ENCODE data around the gene GTF2IRD1.
A peak's percentile ranks its signal among the peaks of the same experiment; 100 is the strongest.
"Not testable (repeated sequence)": the region's sequence is repeated elsewhere in the genome, so short reads cannot be mapped to it uniquely, and the experiment has no call there.

Gene GTF2IRD1

DNA sequence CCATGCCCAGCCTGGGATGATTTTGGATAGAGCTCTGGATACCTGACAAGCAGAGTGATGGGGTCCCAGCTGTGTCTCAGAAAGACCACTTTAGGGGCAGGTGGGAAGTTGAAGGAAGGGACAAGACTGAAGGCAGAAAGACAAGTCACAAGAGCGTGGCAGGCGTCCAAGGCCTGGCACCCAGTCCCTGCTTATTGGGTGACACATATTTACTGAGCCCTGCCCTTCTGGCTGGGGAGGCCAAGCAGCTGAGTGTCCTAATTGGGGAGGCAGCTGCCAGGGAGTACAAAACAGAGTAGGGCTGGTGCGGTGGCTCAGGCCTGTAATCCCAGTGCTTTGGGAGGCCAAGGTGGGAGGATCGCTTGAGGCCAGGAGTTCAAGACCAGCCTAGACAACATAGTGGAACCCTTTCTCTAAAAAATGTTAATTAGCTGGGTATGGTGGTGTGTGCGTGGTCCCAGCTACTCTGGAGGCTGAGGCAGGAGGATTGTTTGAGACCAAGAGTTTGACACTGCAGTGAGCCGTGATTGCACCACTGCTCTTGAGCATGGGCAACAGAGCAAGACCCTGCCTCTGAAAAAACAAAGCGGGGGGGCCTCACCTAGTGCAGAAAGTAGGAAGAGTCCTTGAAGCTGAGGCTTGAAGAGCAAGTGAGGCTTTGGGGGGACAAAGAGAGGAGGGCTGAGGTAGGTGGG lies 150.8 kb downstream of the GTF2IRD1 start:
- no peak for DNase-seq (ENCODE audit: low read depth)

DNA sequence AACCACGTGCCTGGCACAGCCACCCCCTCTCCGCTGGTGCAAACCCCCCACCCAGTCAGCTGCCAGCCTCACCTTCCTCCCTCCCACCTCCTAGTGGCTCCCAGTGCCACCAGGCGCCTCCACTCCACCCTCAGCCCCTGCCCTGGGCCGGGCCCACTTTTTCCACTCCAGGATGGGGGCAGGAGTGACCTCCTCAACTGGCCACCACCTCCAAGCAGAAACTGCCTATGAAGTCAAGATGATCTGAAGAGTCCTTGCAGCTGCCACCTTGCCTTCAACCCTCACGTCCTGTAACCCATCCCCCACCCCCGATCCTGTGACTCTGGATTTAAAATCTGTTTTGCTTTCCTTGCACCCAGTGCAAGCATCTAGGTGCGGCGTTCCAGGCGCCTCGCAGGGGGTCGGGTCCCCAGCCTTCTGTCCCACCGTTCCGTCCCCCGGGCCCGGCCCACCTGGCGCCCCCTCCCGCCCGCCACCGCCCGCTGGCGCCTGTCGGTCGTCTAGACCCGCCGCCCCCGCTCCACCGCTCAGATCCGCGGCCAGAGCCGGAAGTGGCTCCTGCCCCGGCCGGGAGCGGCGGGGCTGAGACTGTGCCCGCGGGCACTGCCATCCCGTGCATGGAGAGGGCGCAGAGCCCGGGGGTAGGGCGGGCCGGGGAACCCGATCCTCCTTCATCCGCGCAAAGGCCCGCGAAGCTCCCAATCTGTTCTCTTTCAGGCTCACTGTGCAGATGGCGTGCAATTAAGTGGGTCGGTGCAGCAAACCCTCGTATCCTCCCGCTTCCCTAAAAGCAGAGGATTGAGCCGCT lies 152.6 kb downstream of the GTF2IRD1 start:
- DNase-seq (ENCODE audit: low read depth), result peak; percentile 3

GRCh38 chr7:74606909-74607510 lies 153.3 kb downstream of the GTF2IRD1 start:
- no peak for DNase-seq (ENCODE audit: low read depth)

DNA sequence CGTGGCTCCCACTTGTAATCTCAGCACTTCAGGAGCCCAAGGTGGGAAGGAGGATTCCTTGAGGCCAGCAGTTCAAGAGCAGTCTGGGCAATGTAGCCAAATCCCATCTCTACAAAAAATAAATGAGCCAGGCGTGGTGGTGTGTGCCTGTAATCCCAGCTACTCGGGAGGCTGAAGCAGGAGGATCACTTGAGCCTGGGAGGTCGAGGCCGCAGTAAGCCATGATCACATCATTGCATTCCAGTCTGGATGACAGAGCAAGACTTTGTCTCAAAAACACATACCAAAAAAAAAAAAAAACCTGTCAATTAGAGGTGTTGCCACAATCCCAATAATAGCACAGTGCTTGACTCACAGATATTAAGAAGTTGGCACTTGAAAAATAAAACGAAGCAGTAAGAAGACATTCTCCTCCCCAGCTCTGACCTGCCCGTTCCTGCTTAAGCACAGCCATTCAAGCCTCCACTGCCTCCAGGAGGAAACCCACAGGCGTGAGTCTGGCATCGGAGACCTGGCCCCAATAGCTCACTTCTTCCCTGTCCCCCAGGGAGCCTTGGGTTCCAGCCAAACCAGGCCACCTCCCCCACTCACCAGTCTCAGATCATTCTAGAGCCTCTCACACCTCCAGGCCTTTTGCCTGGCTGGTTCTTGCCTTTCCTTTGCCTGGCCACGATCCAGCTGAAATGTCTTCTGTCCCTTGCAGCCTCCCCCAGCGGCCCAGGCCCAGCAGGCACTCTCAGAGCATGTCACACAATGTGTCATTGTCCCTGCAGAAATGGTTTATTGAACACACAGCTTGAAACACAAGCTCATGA lies 158.5 kb downstream of the GTF2IRD1 start:
- DNase-seq (ENCODE audit: low read depth), result no peak

DNA sequence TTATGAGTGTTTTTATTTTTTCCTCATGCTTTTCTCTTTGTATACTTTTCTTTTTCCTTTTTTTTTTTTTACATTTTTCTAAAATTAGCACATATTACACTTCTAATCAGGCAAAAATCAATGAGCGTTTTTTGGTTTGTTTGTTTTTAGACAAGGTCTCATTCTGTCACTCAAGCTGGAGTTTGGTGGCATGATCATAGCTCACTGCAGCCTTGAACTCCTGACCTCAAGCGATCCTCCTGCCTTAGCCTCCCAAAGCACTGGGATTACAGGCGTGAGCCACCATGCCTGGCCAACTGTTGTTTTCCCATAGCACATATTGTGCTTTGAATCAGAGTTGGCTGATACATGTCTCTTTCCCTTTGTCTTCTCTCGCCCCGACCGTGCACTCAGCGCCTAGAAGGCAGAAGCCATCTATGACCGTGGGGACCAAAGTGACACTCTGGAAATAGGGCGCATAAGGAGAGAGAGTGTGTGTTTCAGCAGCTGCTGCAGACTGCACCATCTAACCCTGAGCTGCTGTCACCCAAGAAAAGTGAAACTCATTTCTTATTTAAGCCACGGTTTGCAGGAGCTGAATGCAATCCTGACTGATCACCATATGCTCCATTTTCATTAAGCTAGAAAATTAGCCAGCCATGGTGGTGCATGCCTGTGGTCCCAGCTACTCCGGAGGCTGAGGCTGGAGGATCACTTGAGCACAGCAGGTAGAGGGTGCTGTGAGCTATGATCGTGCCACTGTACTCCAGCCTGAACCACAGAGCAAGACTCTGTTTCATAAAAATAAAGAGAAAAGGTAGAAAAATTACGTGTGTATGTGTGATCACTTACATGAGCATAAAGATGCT lies 162.5 kb downstream of the GTF2IRD1 start:
- no peak for DNase-seq (ENCODE audit: low read depth)

- no peak for DNase-seq (ENCODE audit: low read depth)
Measured at GRCh38 chr7:74617180-74617744, 163.6 kb downstream of the GTF2IRD1 start.

DNA sequence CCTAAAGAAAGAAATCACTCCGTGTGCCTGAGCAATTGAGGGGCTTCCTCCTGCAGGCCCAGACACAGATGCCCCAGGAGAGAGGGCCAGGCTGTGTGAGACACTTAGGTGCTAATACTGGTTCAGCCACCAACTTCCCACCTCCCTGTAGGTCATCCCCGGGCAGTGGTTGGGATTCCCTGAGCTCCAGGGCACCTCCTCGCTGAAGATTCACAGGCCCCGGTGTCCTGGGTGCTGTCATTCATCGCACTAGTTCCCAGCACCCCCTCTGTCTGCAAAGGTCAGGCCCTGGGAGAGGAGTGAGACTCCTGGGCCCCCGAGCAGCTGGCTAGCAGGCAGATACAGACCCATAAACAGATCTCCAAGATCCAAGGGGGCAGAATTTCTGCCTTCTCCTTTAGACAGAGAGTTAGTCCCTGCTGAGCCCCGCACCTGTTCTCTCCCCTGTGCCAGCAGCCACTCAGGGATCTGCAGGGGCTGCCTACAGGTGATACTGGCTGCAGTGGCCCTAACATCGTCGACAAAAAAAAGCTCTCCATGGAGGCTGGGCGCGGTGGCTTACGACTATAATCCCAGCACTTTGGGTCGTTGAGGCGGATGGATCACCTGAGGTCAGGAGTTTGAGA lies 165.6 kb downstream of the GTF2IRD1 start:
- no peak for DNase-seq (ENCODE audit: low read depth)

- DNase-seq (ENCODE audit: low read depth), result no peak
Measured at GRCh38 chr7:74622228-74622749, 168.6 kb downstream of the GTF2IRD1 start.

- no peak for DNase-seq (ENCODE audit: low read depth)
Measured at GRCh38 chr7:74623135-74623534, 169.4 kb downstream of the GTF2IRD1 start.

DNA sequence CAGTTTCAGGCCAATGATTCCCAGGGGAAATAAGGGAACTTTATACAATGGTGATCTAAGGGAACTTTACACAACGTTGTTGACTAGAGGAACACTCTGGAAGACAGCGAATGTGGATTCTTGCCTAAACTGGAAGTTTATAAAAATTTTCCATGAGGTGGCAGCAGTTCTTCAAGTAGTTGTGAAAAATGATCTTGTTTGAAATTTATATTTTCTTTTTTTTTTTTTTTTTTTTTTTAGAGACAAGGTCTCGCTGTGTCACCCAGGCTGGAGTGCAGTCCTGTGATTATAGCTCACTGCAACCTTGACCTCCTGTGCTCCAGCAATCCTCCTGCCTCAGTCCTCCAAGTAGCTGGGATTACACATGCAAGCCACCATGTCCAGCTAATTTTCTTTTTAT lies 171.7 kb downstream of the GTF2IRD1 start:
- DNase-seq (ENCODE audit: low read depth), result no peak

DNA sequence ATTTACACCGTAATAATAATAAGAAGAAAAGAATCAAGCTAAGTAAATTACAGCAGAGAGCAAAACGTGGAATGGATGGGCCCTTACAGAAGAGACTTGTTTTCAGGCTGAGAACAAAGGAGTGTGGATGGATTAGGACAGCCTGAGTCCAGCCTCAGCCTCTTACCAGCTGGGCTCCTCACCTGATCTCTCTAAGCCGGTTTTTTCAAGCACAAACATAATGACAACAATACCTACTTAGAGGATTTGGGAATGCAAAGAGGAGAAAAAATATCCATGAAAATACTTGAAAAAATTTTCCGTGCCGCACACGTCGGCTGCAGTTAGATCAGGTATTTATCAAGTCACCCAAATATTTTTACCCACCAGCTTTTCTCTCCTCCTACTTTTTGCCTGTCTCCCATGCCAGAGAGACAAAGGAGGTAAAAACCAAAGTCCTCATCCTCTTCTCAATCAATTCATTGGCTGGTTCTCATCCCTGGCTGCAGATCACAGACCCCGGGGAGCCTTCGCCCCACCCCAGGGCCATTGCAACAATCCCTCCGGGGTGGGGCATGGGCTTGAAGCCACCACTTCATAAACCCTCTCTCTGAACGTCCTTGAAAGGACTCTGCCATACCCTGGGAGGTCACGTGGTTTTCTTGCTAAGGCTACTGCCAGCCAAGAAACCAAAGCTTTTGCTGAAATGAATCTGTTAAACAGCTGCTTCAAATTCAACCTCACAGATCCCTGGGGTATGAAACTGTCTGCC lies 174.1 kb downstream of the GTF2IRD1 start:
- no peak for DNase-seq (ENCODE audit: low read depth)

DNA sequence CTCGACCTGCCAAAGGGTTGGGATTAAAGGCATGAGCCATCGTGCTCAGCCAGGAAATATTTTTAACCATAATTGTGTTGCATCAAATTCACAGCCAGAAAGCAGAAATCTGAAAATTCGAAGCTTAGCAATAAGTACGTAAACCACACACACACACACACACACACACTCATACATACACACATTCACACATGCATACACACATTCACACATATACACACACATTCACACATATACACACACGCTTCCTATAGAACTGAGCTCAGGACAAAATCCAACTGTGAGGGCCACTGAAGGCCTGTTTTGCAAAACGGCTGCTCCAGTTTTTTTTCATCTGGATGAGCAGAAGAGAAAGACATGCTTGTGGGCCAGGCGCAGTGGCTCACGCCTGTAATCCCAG lies 178.8 kb downstream of the GTF2IRD1 start:
- no peak for DNase-seq (ENCODE audit: low read depth)

DNA sequence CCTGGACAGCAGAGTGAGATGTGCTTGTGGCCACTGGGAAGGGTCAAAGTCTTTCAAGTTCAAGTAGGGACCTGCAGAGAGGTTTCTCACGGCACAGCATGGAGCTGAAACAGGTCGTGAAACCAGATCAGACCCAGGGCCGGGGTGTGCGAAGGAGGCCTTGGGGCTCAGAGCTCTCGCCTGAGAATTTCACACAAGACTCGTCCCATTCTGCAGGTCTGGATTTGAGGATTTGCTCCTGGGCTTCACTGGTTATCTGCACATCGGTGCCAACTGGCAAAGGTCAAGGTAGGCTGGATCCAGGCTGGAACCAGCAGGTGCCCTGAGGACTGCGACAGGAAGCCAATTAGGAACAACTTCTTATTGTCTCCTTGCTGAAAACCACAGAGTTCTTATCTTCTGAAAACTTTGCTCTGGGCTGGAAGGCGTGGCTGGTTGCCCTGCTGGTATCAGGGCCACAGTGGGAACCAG lies 179.8 kb downstream of the GTF2IRD1 start:
- no peak for DNase-seq (ENCODE audit: low read depth)

GRCh38 chr7:74637745-74638144 lies 184.0 kb downstream of the GTF2IRD1 start:
- no peak for DNase-seq (ENCODE audit: low read depth)

GRCh38 chr7:74650055-74650454 lies 196.3 kb downstream of the GTF2IRD1 start:
- peak; percentile 35 for DNase-seq (ENCODE audit: low read depth)

- not testable (repeated sequence) for DNase-seq (ENCODE audit: low read depth)
Measured at GRCh38 chr7:74650493-74651132, 196.9 kb downstream of the GTF2IRD1 start.

DNA sequence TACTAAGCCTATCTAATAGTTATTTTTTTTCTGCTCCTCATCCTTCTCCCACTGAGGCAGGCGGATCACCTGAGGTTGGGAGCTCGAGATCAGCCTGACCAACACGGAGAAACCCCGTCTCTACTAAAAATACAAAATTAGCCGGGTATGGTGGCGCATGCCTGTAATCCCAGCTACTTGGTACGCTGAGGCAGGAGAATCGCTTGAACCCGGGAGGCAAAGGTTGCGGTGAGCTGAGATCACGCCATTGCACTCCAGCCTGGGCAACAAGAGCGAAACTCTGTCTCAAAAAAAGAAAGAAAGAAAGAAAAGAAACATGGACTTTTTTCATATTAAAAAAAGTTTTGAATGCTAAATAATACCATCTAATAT lies 197.4 kb downstream of the GTF2IRD1 start:
- not testable (repeated sequence) for DNase-seq (ENCODE audit: low read depth)
